GM21576 (cell line): ENCODE results near the gene RABGAP1L.
"Not testable (repeated sequence)": the region's sequence is repeated elsewhere in the genome, so short reads cannot be mapped to it uniquely, and the experiment has no call there.

ENCODE experiments used
- ATAC-seq: cut with Tn5 transposase; IDR thresholded peaks from one replicate; pipeline ENCODE4 v1.9.1; 2021; ENCODE audit warnings: mild to moderate bottlenecking, moderate library complexity; ENCODE audit not compliant: unreplicated experiment

The RABGAP1L gene

GRCh38 chr1:174543421-174543820, 384.1 kb downstream of the RABGAP1L start:
- not testable (repeated sequence) for ATAC-seq

DNA sequence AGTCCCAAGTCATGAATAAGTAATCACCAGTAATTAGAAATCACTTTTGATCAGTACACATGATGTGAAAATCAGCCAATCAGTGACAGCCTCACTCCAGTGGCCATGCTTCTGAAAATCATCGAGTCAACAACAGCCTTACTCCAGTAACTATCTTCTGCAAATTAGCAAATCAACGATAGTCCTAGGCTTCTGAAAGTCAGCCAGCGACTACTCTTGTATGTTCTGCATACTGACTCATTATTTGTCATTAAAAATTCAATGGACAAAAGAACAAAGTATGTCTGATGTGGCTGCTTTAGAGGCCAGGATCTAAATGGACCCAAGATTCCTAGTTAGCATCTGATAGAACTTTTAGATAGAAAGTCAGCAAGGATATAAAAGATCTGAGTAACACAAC, 391.0 kb downstream of the RABGAP1L start:
- no peak for ATAC-seq

DNA sequence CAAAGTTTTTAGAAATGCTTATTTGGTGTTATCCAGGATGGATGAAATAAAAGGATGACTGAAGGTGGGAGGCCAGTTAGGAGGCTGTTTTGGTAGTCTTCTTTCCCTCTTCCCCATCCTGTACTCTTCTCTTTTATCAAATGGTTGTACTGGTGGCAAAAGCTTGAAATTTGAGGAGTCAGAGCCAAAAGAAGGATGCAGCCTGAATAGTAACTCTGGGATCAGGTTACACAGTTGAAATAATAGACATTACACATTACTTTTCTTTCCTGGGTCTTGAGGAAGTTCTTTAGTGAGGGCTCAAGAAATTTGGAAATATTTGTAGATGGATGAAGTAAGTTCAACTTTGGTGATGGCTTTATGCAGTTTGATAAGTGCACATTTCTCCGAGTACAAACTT, 397.1 kb downstream of the RABGAP1L start:
- ATAC-seq: no peak

GRCh38 chr1:174568551-174568950, 409.2 kb downstream of the RABGAP1L start:
- ATAC-seq: no peak

- ATAC-seq: no peak
Observed at GRCh38 chr1:174569240-174569639, 409.9 kb downstream of the RABGAP1L start.

DNA sequence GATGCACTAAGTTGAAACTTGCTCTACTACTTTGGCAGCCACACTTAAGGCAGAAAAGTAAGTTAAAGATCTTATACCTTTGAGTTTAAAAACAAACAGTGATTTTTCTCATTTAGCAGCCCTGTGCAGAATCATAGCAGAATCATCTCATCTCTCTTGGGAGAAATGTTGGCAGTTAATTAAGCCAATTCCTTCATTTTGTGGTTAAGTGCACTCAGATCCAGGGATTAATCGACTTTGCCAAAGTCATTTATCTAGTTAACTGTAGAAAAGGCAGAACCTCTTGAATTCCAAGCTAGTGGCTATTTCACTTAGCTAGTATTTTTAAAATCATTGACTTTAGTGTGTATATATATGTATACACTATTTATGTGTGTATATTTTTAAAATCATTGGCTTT, 413.5 kb downstream of the RABGAP1L start:
- no peak for ATAC-seq

DNA sequence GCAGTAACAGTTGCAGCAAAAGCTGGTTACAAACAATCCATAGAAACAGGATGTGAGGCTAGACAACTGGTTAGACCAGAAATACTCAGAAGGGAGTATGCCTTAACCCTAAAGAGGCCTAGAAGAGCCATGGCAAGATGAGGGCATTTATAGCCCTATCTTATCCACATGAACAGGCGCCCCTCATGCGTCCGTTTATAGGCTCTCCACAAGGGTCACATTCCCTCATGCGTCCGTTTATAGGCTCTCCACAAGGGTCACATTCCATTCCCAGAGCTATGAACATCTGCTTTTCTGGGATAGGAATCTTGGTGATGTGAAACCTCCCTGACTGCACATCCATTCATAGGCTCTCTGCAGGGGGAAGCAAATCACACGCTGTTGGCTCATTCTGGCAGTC, 416.8 kb downstream of the RABGAP1L start:
- ATAC-seq: not testable (repeated sequence)

DNA sequence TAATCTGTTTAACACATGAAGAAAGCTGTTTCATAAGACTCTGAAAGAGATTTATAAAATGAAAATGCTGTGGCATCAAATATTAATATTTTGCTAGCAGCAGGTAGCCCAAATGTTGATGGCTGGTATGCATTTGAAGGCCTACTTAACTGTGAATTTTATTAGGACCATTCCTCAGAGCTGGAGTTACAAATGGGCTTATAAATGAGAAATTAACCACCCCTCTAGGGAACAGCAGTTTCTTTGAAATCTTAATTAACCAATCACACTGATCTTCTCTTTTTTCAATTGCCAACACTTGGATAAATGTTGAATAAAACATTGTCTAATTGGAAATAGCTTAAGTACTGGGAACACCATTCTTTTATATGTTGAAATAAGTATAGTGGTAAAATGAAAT, 418.4 kb downstream of the RABGAP1L start:
- no peak for ATAC-seq

DNA sequence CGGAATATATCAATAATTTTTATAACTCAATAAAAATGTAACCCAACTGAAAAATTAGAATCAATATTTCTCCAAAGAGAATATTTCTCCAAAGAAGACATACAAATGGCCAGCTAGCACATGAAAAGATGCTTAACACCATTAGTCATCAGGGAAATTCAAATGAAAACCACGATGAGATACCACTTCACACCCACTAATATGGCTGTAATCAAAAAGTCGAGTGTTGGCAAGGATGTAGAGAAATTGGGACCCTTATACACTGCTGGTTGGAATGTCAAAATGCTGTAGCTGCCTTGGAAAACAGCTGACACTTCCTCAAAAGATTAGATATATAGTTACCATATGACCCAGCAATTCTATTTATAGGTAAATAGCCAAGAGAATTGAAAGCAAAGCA, 421.5 kb downstream of the RABGAP1L start:
- no peak for ATAC-seq

DNA sequence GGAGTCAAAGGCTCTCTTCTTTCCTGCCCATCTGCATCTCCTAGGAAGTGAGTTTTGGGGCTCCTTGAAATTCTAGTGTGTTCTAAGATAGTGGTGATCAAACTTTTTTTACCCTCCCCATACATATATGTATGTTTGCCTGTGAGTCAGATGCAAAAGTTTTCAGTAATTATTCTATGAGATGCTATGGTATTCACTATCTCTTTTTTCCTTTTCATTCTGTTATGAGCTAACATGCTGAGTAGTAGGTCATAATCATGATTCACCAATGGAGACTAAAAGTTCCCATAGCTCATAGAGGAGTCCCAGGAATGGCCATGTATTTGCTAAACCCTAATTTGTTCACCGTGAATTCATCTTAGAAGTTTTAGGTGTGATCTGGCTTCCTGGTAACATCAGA, 424.0 kb downstream of the RABGAP1L start:
- no peak for ATAC-seq

DNA sequence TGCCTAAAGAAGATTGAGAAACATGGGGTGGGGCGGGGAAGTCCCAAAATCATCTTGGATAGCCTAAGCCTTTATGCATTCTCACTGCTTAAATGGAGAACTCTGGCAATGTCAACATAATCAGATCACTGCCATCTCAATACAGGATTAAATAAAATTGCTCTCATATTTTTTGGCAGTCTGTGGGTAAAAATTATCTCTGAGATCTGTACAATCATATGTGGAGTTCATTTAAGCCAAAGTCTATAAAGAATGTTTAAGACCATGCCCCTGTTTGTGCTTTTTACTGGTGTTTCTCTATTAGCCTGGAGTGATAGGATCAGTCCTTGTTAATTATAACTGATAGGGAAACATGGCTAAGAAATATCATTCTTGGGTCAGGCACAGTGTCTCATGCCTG, 424.8 kb downstream of the RABGAP1L start:
- no peak for ATAC-seq

DNA sequence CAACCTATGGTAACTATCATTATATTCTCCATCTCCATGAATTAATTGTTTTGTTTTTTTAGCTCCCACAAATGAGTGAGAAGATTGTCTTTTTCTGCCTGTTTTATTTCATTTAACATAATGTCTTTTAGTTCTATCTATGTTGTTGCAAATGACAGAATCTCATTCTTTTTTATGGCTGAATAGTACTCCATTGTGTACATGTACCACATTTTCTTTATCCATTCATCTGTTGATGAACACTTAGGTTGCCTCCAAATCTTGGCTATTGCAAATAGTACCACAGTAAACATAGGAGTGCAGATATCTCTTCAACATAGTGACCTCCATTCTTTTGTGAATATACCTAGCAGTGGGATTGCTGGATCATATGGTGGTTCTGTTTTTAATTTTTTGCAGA, 429.3 kb downstream of the RABGAP1L start:
- ATAC-seq: not testable (repeated sequence)

DNA sequence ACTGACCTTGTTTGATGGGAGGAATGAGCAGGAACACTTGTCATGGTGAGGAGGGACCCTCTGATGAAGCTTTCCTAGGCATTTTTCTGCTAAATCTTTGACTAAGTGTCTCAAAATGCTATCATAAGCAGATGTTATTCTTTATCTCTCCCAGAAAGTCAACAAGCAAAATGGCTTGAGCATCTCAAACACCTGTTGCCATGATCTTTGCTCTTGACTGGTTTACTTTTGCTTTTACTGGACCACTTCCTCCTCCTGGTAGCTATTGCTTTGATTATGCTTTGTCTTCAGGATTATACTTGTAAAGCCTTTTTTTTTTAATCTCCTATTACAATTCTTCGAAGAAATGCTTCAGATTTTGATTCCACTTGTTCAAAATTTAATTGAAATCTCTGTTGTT, 445.9 kb downstream of the RABGAP1L start:
- no peak for ATAC-seq

DNA sequence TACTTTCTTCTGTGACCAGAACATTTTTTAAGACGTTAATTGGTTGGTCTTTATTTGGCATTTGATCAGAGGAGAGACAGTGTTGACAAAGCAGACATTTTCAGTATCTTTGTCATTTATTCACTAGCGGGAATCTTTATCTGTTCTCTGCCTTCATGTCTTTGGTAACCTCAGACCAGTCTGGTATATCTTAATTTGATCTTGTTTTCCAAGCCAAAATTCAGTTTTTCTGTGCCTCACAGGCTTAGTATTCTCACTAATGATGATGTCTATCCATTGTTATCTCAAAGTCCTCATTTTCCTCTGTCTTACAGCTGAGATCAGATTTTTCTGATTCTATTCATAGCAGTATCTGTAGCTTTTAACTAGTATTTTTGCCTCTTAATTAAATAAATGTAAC, 447.2 kb downstream of the RABGAP1L start:
- ATAC-seq: no peak

DNA sequence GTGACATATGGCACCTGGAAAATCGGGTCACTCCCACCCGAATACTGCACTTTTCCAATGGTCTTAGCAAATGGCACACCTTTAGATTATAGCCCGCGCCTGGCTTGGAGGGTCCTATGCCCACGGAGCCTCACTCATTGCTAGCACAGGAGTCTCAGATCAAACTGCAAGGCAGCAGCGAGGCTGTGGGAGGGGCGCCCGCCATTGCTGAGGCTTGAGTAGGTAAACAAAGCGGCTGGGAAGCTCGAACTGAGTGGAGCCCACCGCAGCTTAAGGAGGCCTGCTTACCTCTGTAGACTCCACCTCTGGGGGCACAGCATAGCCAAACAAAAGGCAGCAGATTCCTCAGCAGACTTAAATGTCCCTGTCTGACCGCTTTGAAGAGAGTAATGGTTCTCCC, 458.6 kb downstream of the RABGAP1L start:
- not testable (repeated sequence) for ATAC-seq

DNA sequence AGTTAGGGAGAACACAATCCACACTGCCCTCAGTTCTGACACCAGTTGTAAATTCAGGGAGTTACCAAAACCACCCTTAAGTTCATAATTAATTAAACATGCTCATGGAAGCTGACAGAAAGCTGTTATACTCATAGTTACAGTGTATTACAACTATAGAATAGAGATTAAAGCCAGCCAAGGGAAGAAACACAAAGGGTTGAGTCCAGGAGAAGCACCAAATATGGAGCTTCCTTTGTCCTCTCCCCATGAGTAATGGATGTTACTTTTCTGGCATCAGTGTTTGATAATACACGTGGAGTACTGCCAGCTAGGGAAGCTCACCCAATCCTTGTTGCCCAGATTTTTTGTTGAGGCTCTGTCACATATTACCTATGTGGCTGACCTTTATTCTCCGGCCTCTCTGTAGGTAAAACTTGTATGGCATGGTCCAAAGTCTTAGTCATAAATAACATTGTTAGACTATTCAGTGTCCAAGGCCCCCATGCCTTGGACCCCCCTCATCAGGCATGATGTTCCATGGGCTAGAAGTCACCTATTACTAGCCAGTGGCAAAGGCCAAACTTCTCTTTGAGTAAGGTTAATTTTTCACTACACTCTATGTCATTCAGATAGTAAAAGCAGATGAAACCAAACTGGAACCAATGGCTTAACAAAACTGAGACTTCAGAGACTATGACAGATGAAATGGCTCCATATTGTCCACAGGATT, 464.2 kb downstream of the RABGAP1L start:
- ATAC-seq: no peak

DNA sequence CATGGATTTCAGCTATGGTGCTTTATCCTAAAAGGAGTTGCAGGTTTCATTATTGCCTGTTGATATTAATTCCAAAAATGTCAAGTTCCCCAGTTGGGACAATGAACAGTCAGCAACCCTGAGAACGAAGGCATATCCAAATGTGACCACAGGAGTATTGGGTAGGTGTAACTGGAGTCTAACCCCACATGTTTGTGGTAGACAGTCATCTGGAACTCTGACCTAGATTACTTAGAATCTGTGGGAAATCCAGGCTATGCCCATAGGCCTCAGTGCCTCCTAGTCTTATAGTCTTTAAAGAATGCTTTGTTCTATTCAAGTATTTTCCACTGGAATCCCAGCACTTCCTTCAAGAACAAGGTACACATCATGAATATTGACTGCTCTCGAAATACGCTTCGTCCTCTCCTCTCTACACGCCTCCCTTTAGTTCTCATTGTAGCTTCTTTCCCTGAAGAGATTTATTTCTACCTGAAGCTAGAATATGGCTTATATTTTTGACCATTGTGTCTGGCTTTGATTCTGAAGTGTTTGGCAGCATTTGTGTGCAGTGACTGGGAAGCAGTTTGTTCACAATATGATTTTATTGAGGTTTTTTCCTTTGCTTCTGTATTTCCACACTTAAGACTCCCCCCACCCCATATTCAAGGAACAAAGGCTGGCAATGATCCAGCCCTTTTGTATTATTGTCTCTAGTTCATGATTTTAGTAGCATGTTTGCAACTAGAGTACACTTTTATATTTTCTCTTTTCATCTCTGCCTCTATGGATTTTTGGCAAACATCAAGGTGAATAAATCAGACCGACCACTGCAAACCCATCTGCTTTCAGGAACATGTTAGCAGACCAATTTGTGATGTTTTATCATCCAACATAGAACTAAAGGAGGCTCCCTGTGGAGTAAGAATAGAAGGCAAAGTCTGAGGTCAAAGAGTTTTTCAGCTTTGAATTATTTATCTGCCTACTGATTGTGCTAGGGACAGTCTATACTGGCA, 467.0 kb downstream of the RABGAP1L start:
- ATAC-seq: no peak

DNA sequence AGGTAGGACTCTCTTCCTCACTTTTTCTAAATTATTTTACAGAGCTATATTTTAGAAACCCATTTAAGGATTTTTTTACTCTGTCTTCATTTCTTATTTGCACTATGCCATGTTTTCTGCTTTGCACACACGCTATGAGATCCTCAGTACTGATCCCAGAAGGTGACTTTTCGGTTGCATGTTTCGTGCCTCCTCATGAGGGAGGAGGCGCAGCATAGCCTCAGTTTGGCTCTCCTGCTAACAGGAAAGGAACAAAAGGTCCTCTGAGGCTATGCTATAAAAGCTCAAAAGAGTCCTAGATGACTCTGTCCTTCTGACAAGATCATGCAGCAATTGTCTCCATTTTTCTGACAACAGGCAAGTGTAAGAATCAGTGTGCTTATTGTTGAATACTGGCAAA, 478.2 kb downstream of the RABGAP1L start:
- no peak for ATAC-seq

GRCh38 chr1:174639461-174639860, 480.1 kb downstream of the RABGAP1L start:
- ATAC-seq: no peak

GRCh38 chr1:174640783-174641182, 481.5 kb downstream of the RABGAP1L start:
- ATAC-seq: no peak

GRCh38 chr1:174642393-174642792, 483.1 kb downstream of the RABGAP1L start:
- no peak for ATAC-seq

- ATAC-seq: no peak
Observed at GRCh38 chr1:174643206-174643605, 483.9 kb downstream of the RABGAP1L start.
